GM06990 (cell line): Measurements from ENCODE around the gene GRIP1.

Source experiments
- DNase-seq: peaks from one replicate; pipeline ENCODE4 v3.0.0-alpha.2; 2011; ENCODE audit not compliant: insufficient read length; ENCODE audit errors: extremely low read depth
- H3K27me3 ChIP-seq: replicated peaks from 2 replicates; pipeline ENCODE4 v1.6.0; 2011; ENCODE audit warnings: low read length; ENCODE audit not compliant: control insufficient read depth, insufficient read depth
- H3K36me3 ChIP-seq: 2 replicates; pipeline ENCODE4 v1.5.1; 2011; ENCODE audit warnings: low read length; ENCODE audit not compliant: control insufficient read depth, insufficient read depth
- H3K4me3 ChIP-seq: replicated peaks from 2 replicates; pipeline ENCODE4 v1.5.1; 2011; ENCODE audit warnings: low read depth, mild to moderate bottlenecking, control low read depth, low read length
- TF ChIP-seq, protein P1 (sequence below): IDR thresholded peaks from 2 replicates; pipeline ENCODE4 v1.5.1; 2011; ENCODE audit warnings: low read length, control low read depth, mild to moderate bottlenecking, inconsistent platforms; ENCODE audit not compliant: insufficient read depth, poor library complexity, severe bottlenecking

GRIP1 gene

DNA sequence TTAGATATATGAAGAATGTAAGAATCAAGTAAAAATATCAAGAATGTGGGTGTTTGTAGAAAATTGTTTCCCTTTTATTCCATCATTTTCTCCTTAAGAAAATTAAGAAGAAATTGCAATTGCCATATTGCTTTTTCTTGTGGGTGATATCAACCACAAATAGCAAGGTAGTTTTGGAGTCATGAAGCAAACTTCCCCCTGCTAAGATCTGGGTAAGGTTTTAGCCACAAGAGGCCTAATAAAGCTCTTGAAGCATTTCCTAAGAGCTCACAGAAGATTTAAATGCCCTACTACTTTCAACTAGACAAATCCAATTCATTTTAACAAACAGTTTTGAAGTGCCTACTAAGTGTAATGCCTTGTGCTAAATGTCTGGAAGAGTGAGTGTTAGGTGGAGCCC, 2.6 kb downstream of the GRIP1 start:
- Histone ChIP-seq H3K27me3 (no peaks in the 10 kb centered on the region), H3K36me3 (no peaks in the 10 kb centered on the region), H3K4me3 (no peak overlapping the region)
- TF ChIP-seq, protein P1, sequence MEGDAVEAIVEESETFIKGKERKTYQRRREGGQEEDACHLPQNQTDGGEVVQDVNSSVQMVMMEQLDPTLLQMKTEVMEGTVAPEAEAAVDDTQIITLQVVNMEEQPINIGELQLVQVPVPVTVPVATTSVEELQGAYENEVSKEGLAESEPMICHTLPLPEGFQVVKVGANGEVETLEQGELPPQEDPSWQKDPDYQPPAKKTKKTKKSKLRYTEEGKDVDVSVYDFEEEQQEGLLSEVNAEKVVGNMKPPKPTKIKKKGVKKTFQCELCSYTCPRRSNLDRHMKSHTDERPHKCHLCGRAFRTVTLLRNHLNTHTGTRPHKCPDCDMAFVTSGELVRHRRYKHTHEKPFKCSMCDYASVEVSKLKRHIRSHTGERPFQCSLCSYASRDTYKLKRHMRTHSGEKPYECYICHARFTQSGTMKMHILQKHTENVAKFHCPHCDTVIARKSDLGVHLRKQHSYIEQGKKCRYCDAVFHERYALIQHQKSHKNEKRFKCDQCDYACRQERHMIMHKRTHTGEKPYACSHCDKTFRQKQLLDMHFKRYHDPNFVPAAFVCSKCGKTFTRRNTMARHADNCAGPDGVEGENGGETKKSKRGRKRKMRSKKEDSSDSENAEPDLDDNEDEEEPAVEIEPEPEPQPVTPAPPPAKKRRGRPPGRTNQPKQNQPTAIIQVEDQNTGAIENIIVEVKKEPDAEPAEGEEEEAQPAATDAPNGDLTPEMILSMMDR = no peak
- DNase-seq = no peak

DNA sequence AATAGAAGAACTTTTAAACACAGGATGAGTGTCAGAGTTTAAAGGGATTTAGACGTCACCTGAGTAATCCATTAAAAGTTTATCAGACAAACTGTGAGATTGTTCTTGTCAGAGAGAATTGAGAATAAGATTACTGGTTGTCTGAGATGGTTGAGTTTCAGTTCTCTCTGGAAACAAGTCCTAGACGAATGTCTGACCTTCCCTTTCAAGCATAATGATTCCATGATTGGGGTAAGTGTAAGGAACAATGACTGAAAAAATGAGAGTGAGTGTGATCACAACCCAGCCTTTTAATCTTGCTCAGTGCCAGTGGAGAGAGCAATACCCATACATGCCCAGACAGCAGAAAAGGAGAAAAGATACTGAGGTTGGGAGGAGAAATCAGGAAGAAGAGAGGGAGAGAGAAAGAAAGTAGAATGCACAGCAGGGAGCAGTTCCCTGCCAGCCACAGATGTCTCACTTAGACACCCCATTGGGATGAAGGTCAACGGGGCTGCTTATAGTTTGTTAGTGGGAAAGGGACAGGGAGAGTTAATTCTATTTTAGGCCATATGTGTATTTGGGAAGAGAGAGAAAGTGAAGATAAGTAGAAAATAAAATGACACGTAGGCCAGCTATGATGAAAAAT, 4.3 kb downstream of the GRIP1 start:
- TF ChIP-seq, protein P1 = no peak
- no peaks in the 10 kb centered on the region for H3K27me3 ChIP-seq
- no peak overlapping the region for H3K4me3 ChIP-seq
- H3K36me3 ChIP-seq = no peaks in the 10 kb centered on the region
- DNase-seq = no peak

GRCh38 chr12:66669541-66669940, 9.3 kb downstream of the GRIP1 start:
- no peaks in the 10 kb centered on the region for H3K27me3 ChIP-seq
- DNase-seq = no peak
- H3K36me3 ChIP-seq = no peaks in the 10 kb centered on the region
- no peak overlapping the region for H3K4me3 ChIP-seq
- TF ChIP-seq, protein P1 = no peak

DNA sequence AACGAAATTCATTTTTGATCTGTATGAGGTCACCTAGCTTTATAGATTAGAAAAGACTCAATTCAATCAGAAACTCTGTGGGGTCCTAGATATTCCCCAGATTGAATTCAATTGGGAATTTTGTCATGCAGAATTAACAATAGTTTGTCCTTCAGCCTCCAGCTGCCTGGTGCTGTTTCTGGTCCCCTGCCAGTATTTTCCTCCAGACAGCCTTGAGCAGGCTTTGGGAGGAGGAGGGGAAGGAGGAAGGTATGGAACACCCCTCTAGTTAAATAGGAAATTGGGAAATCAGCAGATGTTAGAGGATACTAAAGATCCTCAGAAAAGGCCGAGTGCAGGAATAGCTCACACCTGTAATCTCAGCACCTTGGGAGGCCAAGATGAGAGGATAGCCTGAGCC, 10.6 kb downstream of the GRIP1 start:
- Histone ChIP-seq H3K36me3 (no peaks in the 10 kb centered on the region), H3K4me3 (no peak overlapping the region), H3K27me3 (no peaks in the 10 kb centered on the region)
- DNase-seq = no peak
- TF ChIP-seq, protein P1 = no peak

GRCh38 chr12:66667906-66668305, 11.0 kb downstream of the GRIP1 start:
- Histone ChIP-seq H3K27me3 (no peaks in the 10 kb centered on the region), H3K36me3 (no peaks in the 10 kb centered on the region), H3K4me3 (no peak overlapping the region)
- TF ChIP-seq, protein P1 = no peak
- no peak for DNase-seq

- Histone ChIP-seq H3K4me3 (no peak overlapping the region), H3K36me3 (no peaks in the 10 kb centered on the region), H3K27me3 (no peaks in the 10 kb centered on the region)
- TF ChIP-seq, protein P1 = no peak
- no peak for DNase-seq
These were observed 12.4 kb downstream of the GRIP1 start for GRCh38 chr12:66666481-66666880.
